GM12865 (cell line): ENCODE data around the gene CCT5.
A peak's percentile ranks its signal among the peaks of the same experiment; 100 is the strongest.

Source experiments
- DNase-seq: peaks from one replicate; pipeline ENCODE4 v3.0.0; 2010; ENCODE audit warnings: low read depth
- H3K4me3 ChIP-seq: 2 replicates; pipeline ENCODE4 v1.5.1; 2011; ENCODE audit warnings: mild to moderate bottlenecking, low read depth, low read length, control low read depth
- CTCF ChIP-seq: IDR thresholded peaks from 2 replicates; pipeline ENCODE4 v1.5.1; 2011; ENCODE audit warnings: low read length, control low read depth, low read depth, inconsistent platforms; ENCODE audit not compliant: insufficient read depth; ENCODE audit errors: missing control alignments

CCT5 gene

DNA sequence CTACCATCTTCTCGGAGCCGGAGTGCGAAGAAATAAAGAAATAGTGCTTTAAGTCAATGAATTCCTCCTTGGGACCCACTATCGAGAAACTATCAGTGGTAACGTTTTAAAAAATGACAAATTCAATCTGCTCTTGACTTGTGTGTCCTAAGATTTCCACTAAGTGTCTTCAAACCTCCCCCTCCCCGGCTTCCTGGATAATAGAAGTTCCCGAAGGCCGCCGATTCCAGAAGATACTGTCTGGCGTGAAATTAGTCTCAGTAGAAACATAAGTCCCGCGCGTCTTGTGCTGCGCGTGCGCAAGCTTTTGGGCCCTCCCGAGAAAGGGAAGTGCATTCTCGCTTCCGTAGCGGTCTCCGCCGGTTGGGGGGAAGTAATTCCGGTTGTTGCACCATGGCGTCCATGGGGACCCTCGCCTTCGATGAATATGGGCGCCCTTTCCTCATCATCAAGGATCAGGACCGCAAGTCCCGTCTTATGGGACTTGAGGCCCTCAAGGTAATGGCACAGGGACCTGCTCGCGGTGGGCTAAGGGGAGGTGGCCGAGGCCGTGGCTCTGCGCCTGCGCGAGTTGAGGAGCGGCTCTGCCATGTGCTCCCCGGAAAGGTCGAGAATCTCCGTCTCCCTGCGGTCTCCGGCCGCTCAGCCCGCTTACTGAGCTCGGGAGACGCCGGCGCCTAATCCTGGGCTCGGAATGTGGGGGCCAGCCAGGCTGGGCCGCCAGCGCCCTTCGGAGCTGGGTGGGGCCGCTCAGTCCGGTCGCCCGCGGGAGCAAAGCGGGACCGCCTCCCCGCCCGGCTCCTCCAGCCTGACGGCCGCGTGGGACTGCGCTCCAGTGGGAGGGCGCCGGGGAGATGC is at the start of gene CCT5:
Gene CCT5, plus strand, starts transcription at position 333 of the 858 bp plus-strand sequence. Its CDS starts 61 bp downstream, at position 394.
- no peak for TF ChIP-seq CTCF
- H3K4me3 ChIP-seq: peak within 1 kb of the TSS; percentile 90
- DNase-seq: peak; percentile 99

DNA sequence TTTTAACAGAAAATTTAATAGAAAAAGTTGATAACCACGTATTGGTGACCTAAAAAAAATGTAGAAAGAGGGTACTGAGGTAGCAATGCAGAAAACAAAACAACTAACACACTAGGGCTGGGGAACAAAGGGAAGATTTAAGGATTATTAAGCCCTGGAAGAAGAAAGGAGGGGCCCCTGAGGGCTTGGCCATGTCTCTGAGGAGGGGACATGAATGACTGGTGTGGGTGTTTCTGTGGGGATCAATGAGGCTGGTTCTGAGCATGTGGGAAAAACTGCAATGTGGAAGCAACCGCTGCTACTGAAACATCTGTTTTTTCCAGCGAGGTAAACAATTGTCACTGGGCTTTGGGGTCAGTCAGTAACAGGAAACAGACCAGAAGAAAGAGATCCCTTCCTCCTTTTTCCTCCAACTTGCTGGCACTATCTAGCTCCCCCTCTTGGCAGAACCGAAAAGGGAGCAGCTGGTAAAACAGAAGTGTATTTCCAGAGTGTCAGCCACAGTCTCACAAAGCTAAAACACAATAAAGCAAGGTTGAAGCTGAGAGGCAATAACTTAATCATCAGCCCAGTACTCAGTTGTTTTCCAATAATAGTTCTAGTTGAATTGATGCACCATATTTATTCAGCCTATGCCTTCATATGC is 48.7 kb upstream of the CCT5 start:
- no peak for DNase-seq
- TF ChIP-seq CTCF: no peak
- H3K4me3 ChIP-seq: no peak overlapping the region

DNA sequence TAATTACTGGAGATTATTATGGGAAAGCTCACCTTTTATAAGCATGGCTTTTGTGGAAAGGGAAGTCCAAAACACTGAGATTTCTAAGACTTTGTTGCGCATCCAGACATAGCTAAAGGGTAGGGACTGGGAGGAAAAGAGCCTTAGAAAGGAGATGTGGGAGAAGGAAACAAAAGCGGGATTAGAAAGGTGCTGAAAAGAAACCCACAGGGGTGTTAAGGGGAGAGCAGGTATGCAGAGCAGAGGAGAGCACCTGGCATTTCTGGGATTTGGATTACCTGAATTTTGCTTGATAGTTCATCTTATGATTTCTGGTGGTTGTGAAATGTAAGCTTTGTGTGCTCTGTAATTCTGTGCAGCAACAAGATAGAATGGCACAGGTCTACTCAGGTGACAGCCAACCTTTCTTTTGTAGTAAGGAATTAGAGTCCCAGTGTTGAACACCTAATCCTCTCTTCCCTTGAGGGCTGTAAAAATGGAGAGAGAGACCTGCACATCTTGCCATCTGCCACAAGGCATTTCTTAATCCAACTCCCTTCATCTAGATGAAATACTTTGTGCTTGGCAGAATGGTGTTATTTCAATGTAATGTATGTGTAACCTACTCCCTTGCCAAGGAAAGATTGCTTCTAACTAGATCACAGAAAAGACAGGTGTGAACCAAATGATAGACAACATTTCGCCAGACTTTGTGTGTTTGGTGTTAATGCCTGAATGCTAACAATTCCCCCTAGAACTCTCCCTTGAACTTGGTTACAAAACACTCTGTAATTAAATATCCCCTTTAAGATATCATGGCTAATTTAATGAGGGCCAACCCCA is 47.8 kb upstream of the CCT5 start:
- TF ChIP-seq CTCF: no peak
- no peak for DNase-seq
- no peak overlapping the region for H3K4me3 ChIP-seq

DNA sequence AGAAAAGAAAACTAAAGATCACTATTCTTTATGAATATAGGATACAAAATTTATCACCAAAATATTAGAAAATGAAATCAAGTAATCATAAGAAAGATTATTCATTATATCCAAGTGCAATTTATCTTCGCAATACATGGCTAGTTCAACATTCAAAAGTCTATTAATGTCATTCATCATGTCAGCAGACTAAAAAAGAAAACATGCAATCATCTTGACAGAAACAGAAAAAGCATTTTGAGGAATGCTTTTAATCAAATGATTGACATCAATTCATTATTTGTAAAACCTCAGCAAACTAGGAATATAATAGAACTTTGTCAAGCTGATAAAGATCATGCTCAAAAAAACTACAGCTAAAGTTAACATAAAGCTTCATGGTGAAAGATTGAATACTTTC is 41.1 kb upstream of the CCT5 start:
- H3K4me3 ChIP-seq: no peak overlapping the region
- TF ChIP-seq CTCF: no peak
- no peak for DNase-seq

GRCh38 chr5:10213316-10213715 is 36.8 kb upstream of the CCT5 start:
- no peak for TF ChIP-seq CTCF
- DNase-seq: no peak
- no peak overlapping the region for H3K4me3 ChIP-seq

DNA sequence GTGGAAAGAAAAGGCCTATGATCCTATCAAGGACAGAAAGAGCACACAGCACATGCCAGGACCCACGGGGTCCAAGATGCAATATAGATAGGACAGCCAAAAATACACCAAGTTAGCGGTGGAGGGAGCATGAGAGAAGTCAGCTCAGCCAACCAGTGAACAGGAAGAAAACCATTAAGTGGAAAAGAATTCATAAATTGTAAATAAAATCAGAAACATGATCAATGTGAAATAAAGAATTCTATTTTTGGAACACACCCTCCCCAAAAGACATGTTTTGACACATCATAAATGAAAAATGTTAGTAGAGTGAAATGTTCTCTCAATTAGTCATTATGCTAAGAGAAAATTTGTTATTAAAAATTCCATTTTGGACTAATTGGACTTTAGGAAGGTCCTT is 36.0 kb upstream of the CCT5 start:
- TF ChIP-seq CTCF: no peak
- no peak overlapping the region for H3K4me3 ChIP-seq
- DNase-seq: no peak
